HEK293 (cell line): ENCODE results near the gene ZNF260.

Source experiments
- ATF2 ChIP-seq: fragments of 450-650 bp; formaldehyde crosslinking; IDR thresholded peaks from 2 replicates; pipeline ENCODE4 v1.5.1; 2016; ENCODE audit warnings: missing biosample characterization, missing genetic modification characterization, low read depth
- BCL11B ChIP-seq: fragments of 450-650 bp; formaldehyde crosslinking; IDR thresholded peaks from 2 replicates; pipeline ENCODE4 v1.5.1; 2016; ENCODE audit warnings: low read depth, missing biosample characterization, missing genetic modification characterization
- MEIS1 ChIP-seq: sonication (generic); formaldehyde crosslinking; IDR thresholded peaks from 2 replicates; pipeline ENCODE4 v1.8.1; 2022; ENCODE audit warnings: missing genetic modification reagents, mild to moderate bottlenecking, borderline replicate concordance
- OSR2 ChIP-seq: fragments of 450-650 bp; formaldehyde crosslinking; IDR thresholded peaks from 2 replicates; pipeline ENCODE4 v1.5.1; 2016; ENCODE audit warnings: missing biosample characterization, missing genetic modification characterization
- PRDM10 ChIP-seq: fragments of 450-650 bp; formaldehyde crosslinking; IDR thresholded peaks from 2 replicates; pipeline ENCODE4 v1.5.1; 2016; ENCODE audit warnings: missing biosample characterization, missing genetic modification characterization
- PRDM6 ChIP-seq: fragments of 450-650 bp; formaldehyde crosslinking; IDR thresholded peaks from 2 replicates; pipeline ENCODE4 v1.5.1; 2017; ENCODE audit warnings: missing biosample characterization, missing genetic modification characterization
- RBAK ChIP-seq: fragments of 450-650 bp; formaldehyde crosslinking; IDR thresholded peaks from 2 replicates; pipeline ENCODE4 v1.5.1; 2016; ENCODE audit warnings: missing biosample characterization, missing genetic modification characterization
- ZBTB17 ChIP-seq: fragments of 450-650 bp; formaldehyde crosslinking; IDR thresholded peaks from 2 replicates; pipeline ENCODE4 v1.5.1; 2016; ENCODE audit warnings: missing biosample characterization, missing genetic modification characterization
- ZEB2 ChIP-seq: fragments of 450-650 bp; formaldehyde crosslinking; IDR thresholded peaks from 2 replicates; pipeline ENCODE4 v1.5.1; 2016; ENCODE audit warnings: missing biosample characterization, missing genetic modification characterization
- ZFP37 ChIP-seq: fragments of 450-650 bp; formaldehyde crosslinking; IDR thresholded peaks from 2 replicates; pipeline ENCODE4 v1.5.1; 2016; ENCODE audit warnings: missing biosample characterization, missing genetic modification characterization
- ZNF121 ChIP-seq: fragments of 450-650 bp; formaldehyde crosslinking; IDR thresholded peaks from 2 replicates; pipeline ENCODE4 v1.5.1; 2016; ENCODE audit warnings: missing biosample characterization, missing genetic modification characterization
- ZNF148 ChIP-seq: fragments of 450-650 bp; formaldehyde crosslinking; IDR thresholded peaks from 2 replicates; pipeline ENCODE4 v1.5.0; 2017; ENCODE audit warnings: missing biosample characterization, missing genetic modification characterization, borderline replicate concordance
- ZNF19 ChIP-seq: fragments of 450-650 bp; formaldehyde crosslinking; IDR thresholded peaks from 2 replicates; pipeline ENCODE4; 2016; ENCODE audit warnings: missing biosample characterization, missing genetic modification characterization, low read depth
- ZNF280C ChIP-seq: fragments of 450-650 bp; formaldehyde crosslinking; IDR thresholded peaks from 2 replicates; pipeline ENCODE4 v1.5.1; 2016; ENCODE audit warnings: missing biosample characterization, missing genetic modification characterization
- ZNF354C ChIP-seq: fragments of 450-650 bp; formaldehyde crosslinking; IDR thresholded peaks from 2 replicates; pipeline ENCODE4 v1.5.1; 2016; ENCODE audit warnings: missing biosample characterization, missing genetic modification characterization, low read depth, borderline replicate concordance
- ZNF473 ChIP-seq: fragments of 450-650 bp; formaldehyde crosslinking; IDR thresholded peaks from 2 replicates; pipeline ENCODE4 v1.5.1; 2017; ENCODE audit warnings: missing biosample characterization, missing genetic modification characterization
- ZNF596 ChIP-seq: fragments of 450-650 bp; IDR thresholded peaks from 2 replicates; pipeline ENCODE4 v1.5.0; 2018; ENCODE audit warnings: missing biosample characterization, mild to moderate bottlenecking, missing genetic modification characterization, moderate library complexity
- ZNF660 ChIP-seq: fragments of 450-650 bp; IDR thresholded peaks from 2 replicates; pipeline ENCODE4 v1.5.1; 2018; ENCODE audit warnings: missing biosample characterization, mild to moderate bottlenecking, missing genetic modification characterization
- ZNF664 ChIP-seq: fragments of 450-650 bp; formaldehyde crosslinking; IDR thresholded peaks from 2 replicates; pipeline ENCODE4 v1.5.1; 2016; ENCODE audit warnings: missing biosample characterization, missing genetic modification characterization
- ZNF670 ChIP-seq: fragments of 450-650 bp; formaldehyde crosslinking; IDR thresholded peaks from 2 replicates; pipeline ENCODE4 v1.5.1; 2016; ENCODE audit warnings: missing biosample characterization, missing genetic modification characterization, low read depth
- ZNF692 ChIP-seq: fragments of 450-650 bp; formaldehyde crosslinking; IDR thresholded peaks from 2 replicates; pipeline ENCODE4 v1.5.1; 2016; ENCODE audit warnings: missing biosample characterization, missing genetic modification characterization
- ZNF704 ChIP-seq: fragments of 450-650 bp; formaldehyde crosslinking; IDR thresholded peaks from 2 replicates; pipeline ENCODE4 v1.5.1; 2016; ENCODE audit warnings: missing biosample characterization, missing genetic modification characterization
- ZSCAN16 ChIP-seq: fragments of 450-650 bp; formaldehyde crosslinking; IDR thresholded peaks from 2 replicates; pipeline ENCODE4 v1.5.1; 2016; ENCODE audit warnings: missing biosample characterization, missing genetic modification characterization
- ZXDB ChIP-seq: fragments of 450-650 bp; formaldehyde crosslinking; IDR thresholded peaks from 2 replicates; pipeline ENCODE4 v1.5.1; 2016; ENCODE audit warnings: missing biosample characterization, missing genetic modification characterization

Gene ZNF260

GRCh38 chr19:36573020-36573894, 45.2 kb upstream of the ZNF260 start, which contains the start of gene ZNF529 (continued):
- peak; percentile 85 for TF ChIP-seq ZSCAN16 (tag by site-specific recombination)
- TF ChIP-seq BCL11B (tag by site-specific recombination) = peak; percentile 97
- peak; percentile 100 for TF ChIP-seq ZEB2 (tag by site-specific recombination)
- TF ChIP-seq ZNF660 (tag by site-specific recombination) = peak; percentile 94
- TF ChIP-seq ZFP37 (tag by site-specific recombination) = peak; percentile 99
- peak; percentile 78 for TF ChIP-seq ZNF704 (tag by site-specific recombination)
- TF ChIP-seq OSR2 (tag by site-specific recombination) = peak; percentile 67; the same call in 1 of the 2 replicates
- peak; percentile 7; the same call in 1 of the 2 replicates for TF ChIP-seq ZNF664 (tag by site-specific recombination)
- TF ChIP-seq ZNF19 (tag by site-specific recombination) = 0 out of 2 replicates have a peak, but pooled peaks have one; percentile 58
- TF ChIP-seq PRDM10 (tag by site-specific recombination) = peak; percentile 91
- TF ChIP-seq ZNF354C (tag by site-specific recombination) = no peak
- no peak for TF ChIP-seq ZNF148 (tag by site-specific recombination)
- peak; percentile 73; the same call in 1 of the 2 replicates for TF ChIP-seq ZNF121 (tag by site-specific recombination)
- no peak for TF ChIP-seq ZNF670 (tag by site-specific recombination)
- no peak for TF ChIP-seq RBAK (tag by site-specific recombination)
- no peak for TF ChIP-seq MEIS1 (CRISPR knock-in tag)
- peak; percentile 99 for TF ChIP-seq ATF2 (tag by site-specific recombination)
- TF ChIP-seq ZNF692 = peak; percentile 98
- TF ChIP-seq ZNF280C (tag by site-specific recombination) = no peak
- TF ChIP-seq PRDM6 (tag by site-specific recombination) = no peak
- no peak for TF ChIP-seq ZNF596 (tag by site-specific recombination)
- TF ChIP-seq ZNF473 = no peak; the same call in 1 of the 2 replicates
- TF ChIP-seq ZXDB (tag by site-specific recombination) = peak; percentile 98
- peak; percentile 99 for TF ChIP-seq ZBTB17 (tag by site-specific recombination)
